H9 (cell line): Measurements from ENCODE around the gene IFNAR2. TPM values are rescaled to one million over a fixed set of nuclear protein-coding genes. Genes with fewer than 3 reads are reported as not detected.

Experiments
- DNase-seq: peaks from one replicate; pipeline ENCODE4 v3.0.0-alpha.2; 2017
- H2AFZ ChIP-seq: one replicate; pipeline ENCODE4 v1.6.1; 2013; ENCODE audit warnings: mild to moderate bottlenecking, low read length, control low read depth, moderate library complexity
- H2AK5ac ChIP-seq: 2 replicates; pipeline ENCODE4 v1.6.1; 2013; ENCODE audit warnings: low read length, control low read depth, mixed read lengths; ENCODE audit not compliant: insufficient read length
- H2BK120ac ChIP-seq: one replicate; pipeline ENCODE4 v1.6.1; 2013; ENCODE audit warnings: low read depth, mild to moderate bottlenecking, low read length, control low read depth, inconsistent platforms; ENCODE audit not compliant: poor library complexity, severe bottlenecking
- H2BK12ac ChIP-seq: 2 replicates; pipeline ENCODE4 v1.6.1; 2013; ENCODE audit warnings: low read length, control low read depth, mixed read lengths, low read depth; ENCODE audit not compliant: insufficient read length
- H2BK15ac ChIP-seq: 2 replicates; pipeline ENCODE4 v1.6.1; 2013; ENCODE audit warnings: low read depth, low read length, control low read depth
- H2BK20ac ChIP-seq: one replicate; pipeline ENCODE4 v1.6.1; 2013; ENCODE audit warnings: low read depth, mild to moderate bottlenecking, low read length, control low read depth, inconsistent platforms; ENCODE audit not compliant: poor library complexity, severe bottlenecking
- H2BK5ac ChIP-seq: 2 replicates; pipeline ENCODE4 v1.6.1; 2013; ENCODE audit warnings: low read length, control low read depth, mixed read lengths; ENCODE audit not compliant: insufficient read length
- H3K14ac ChIP-seq: 2 replicates; pipeline ENCODE4 v1.6.1; 2013; ENCODE audit warnings: low read length, control low read depth; ENCODE audit not compliant: insufficient read depth
- H3K18ac ChIP-seq: 2 replicates; pipeline ENCODE4 v1.6.1; 2013; ENCODE audit warnings: low read depth, mild to moderate bottlenecking, mixed read lengths, low read length, control low read depth; ENCODE audit not compliant: insufficient read length
- H3K23ac ChIP-seq: 2 replicates; pipeline ENCODE4 v1.6.1; 2013; ENCODE audit warnings: low read length, control low read depth, mixed read lengths, low read depth; ENCODE audit not compliant: insufficient read length
- H3K23me2 ChIP-seq: 2 replicates; pipeline ENCODE4 v1.6.1; 2013; ENCODE audit warnings: low read depth, mild to moderate bottlenecking, mixed read lengths, low read length, control low read depth; ENCODE audit not compliant: insufficient read length, poor library complexity, severe bottlenecking
- H3K27ac ChIP-seq: 2 replicates; pipeline ENCODE4 v1.5.1; 2013; ENCODE audit warnings: low read length, control low read depth, mixed read lengths, low read depth; ENCODE audit not compliant: insufficient read length
- H3K27me3 ChIP-seq: 2 replicates; pipeline ENCODE4 v1.6.1; 2013; ENCODE audit warnings: low read length, control low read depth, inconsistent platforms; ENCODE audit not compliant: insufficient read depth
- H3K4ac ChIP-seq: 2 replicates; pipeline ENCODE4 v1.6.1; 2013; ENCODE audit warnings: low read depth, mild to moderate bottlenecking, control low read depth, inconsistent platforms, low read length, moderate library complexity
- H3K4me1 ChIP-seq: 2 replicates; pipeline ENCODE4 v1.6.1; 2013; ENCODE audit warnings: low read length, control low read depth, inconsistent platforms; ENCODE audit not compliant: insufficient read depth
- H3K4me2 ChIP-seq: 2 replicates; pipeline ENCODE4 v1.6.1; 2013; ENCODE audit warnings: low read length, control low read depth, mixed read lengths; ENCODE audit not compliant: insufficient read length, insufficient read depth
- H3K56ac ChIP-seq: 2 replicates; pipeline ENCODE4 v1.6.1; 2013; ENCODE audit warnings: low read depth, mild to moderate bottlenecking, mixed read lengths, low read length, control low read depth; ENCODE audit not compliant: insufficient read length
- H3K79me1 ChIP-seq: 2 replicates; pipeline ENCODE4 v1.6.1; 2013; ENCODE audit warnings: low read depth, mild to moderate bottlenecking, moderate library complexity, low read length, control low read depth, inconsistent platforms; ENCODE audit not compliant: insufficient read depth, poor library complexity, severe bottlenecking
- H3K79me2 ChIP-seq: 2 replicates; pipeline ENCODE4 v1.6.1; 2013; ENCODE audit warnings: low read length, control low read depth, inconsistent platforms; ENCODE audit not compliant: insufficient read depth
- H3K9ac ChIP-seq: 2 replicates; pipeline ENCODE4 v1.6.1; 2013; ENCODE audit warnings: low read length, control low read depth, mixed read lengths; ENCODE audit not compliant: insufficient read length; ENCODE audit errors: extremely low read depth
- H3K9me3 ChIP-seq: one replicate; pipeline ENCODE4 v1.6.1; 2013; ENCODE audit warnings: low read depth, low read length, inconsistent platforms; ENCODE audit not compliant: control insufficient read depth
- H3T11ph ChIP-seq: one replicate; pipeline ENCODE4 v1.6.1; 2013; ENCODE audit warnings: mild to moderate bottlenecking, low read length, control low read depth, inconsistent platforms
- H4K20me1 ChIP-seq: one replicate; pipeline ENCODE4 v1.6.1; 2013; ENCODE audit not compliant: control insufficient read depth, insufficient read length, insufficient read depth
- H4K5ac ChIP-seq: 2 replicates; pipeline ENCODE4 v1.6.1; 2013; ENCODE audit warnings: low read depth, mild to moderate bottlenecking, mixed read lengths, low read length, control low read depth; ENCODE audit not compliant: insufficient read length
- H4K8ac ChIP-seq: replicated peaks from 2 replicates; pipeline ENCODE4 v1.6.1; 2013; ENCODE audit warnings: low read length, control low read depth, mixed read lengths, low read depth; ENCODE audit not compliant: insufficient read length
- H4K91ac ChIP-seq: 2 replicates; pipeline ENCODE4 v1.6.1; 2013; ENCODE audit warnings: low read depth, mild to moderate bottlenecking, moderate library complexity, mixed read lengths, low read length, control low read depth; ENCODE audit not compliant: insufficient read length
- H3K27ac Mint-ChIP-seq, 3 experiments: 2 replicates in 2 of 3; 3 replicates in 1 of 3; pipeline ENCODE4 v1.8.0; 2020 to 2021; ENCODE audit warnings: mixed read lengths in 3 of 3, mild to moderate bottlenecking in 1 of 3, moderate library complexity in 1 of 3
- H3K27me3 Mint-ChIP-seq: 2 replicates; pipeline ENCODE4 v1.8.0; 2021; ENCODE audit warnings: low read depth, mild to moderate bottlenecking, moderate library complexity, mixed read lengths
- H3K36me3 Mint-ChIP-seq, 3 experiments: 2 replicates in 2 of 3; 3 replicates in 1 of 3; pipeline ENCODE4 v1.8.0; 2020 to 2021; ENCODE audit warnings: low read depth in 3 of 3, mixed read lengths in 3 of 3; ENCODE audit not compliant: insufficient read depth in 1 of 3
- H3K4me1 Mint-ChIP-seq, 2 experiments: 2 replicates each; pipeline ENCODE4 v1.8.0; 2020; ENCODE audit warnings: mixed read lengths in 2 of 2
- H3K4me3 Mint-ChIP-seq, 2 experiments: 2 replicates in 1 of 2; 3 replicates in 1 of 2; pipeline ENCODE4 v1.8.0; 2020 to 2021; ENCODE audit warnings: mild to moderate bottlenecking in 2 of 2, mixed read lengths in 2 of 2, moderate library complexity in 1 of 2
- H3K9me3 Mint-ChIP-seq, 2 experiments: 2 replicates in 1 of 2; 3 replicates in 1 of 2; pipeline ENCODE4 v1.8.0; 2020; ENCODE audit warnings: mild to moderate bottlenecking in 2 of 2, mixed read lengths in 2 of 2, moderate library complexity in 1 of 2
- WGBS: extraction: QIAGEN DNeasy Blood & Tissue Kit; methylation state at CpG from one replicate; pipeline ENCODE4 v1.1.7; 2013; ENCODE audit warnings: missing lambda C conversion rate, low lambda C conversion rate, mixed read lengths; ENCODE audit not compliant: insufficient read length; ENCODE audit errors: extremely low coverage; 5-methylcytosine and 5-hydroxymethylcytosine counted together
- total RNA-seq: library from RNA; stranded (reverse); gene quantifications from 2 replicates; pipeline ENCODE4 v1.2.1, GENCODE V29; 2021
- TF ChIP-seq, protein P1 (sequence below): fragments of 200-600 bp; sonication (generic); conservative IDR thresholded peaks from 3 replicates; pipeline ENCODE4 v1.8.0; 2021; ENCODE audit warnings: antibody characterized with exemption, mild to moderate bottlenecking

IFNAR2 gene
- total RNA-seq, 1 experiment from 2014 or later, result 14.4 TPM

DNA sequence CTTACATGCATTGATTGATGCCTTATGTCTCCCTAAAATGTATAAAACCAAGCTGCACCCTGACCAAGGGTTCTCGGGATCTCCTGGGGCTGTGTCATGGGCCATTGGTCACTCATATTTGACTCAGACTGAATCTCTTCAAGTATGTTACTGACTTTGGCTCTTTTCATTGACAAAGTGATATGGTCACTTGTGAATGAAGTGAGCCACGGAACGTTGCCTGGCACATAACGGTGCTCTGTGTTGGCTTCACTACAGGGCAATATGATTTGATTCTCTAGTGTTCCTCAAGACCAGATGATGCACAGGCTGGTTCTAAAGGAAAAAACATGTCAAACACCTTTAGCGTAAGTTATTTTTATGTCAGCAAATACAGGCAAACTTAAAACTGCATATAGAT lies 25.0 kb downstream of the IFNAR2 start:
- TF ChIP-seq, protein P1, sequence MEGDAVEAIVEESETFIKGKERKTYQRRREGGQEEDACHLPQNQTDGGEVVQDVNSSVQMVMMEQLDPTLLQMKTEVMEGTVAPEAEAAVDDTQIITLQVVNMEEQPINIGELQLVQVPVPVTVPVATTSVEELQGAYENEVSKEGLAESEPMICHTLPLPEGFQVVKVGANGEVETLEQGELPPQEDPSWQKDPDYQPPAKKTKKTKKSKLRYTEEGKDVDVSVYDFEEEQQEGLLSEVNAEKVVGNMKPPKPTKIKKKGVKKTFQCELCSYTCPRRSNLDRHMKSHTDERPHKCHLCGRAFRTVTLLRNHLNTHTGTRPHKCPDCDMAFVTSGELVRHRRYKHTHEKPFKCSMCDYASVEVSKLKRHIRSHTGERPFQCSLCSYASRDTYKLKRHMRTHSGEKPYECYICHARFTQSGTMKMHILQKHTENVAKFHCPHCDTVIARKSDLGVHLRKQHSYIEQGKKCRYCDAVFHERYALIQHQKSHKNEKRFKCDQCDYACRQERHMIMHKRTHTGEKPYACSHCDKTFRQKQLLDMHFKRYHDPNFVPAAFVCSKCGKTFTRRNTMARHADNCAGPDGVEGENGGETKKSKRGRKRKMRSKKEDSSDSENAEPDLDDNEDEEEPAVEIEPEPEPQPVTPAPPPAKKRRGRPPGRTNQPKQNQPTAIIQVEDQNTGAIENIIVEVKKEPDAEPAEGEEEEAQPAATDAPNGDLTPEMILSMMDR, result no peak
- Histone ChIP-seq H3K14ac (no peak overlapping the region), H2AFZ (no peak overlapping the region), H2BK120ac (no peak overlapping the region), H3K4ac (no peak overlapping the region), H2BK15ac (no peak overlapping the region), H3K4me2 (no peak overlapping the region), H4K91ac (no peak overlapping the region), H3K9ac (no peak overlapping the region), H3K27ac (no peak overlapping the region), H4K8ac (no peak overlapping the region), H3K23me2 (no peaks in the 10 kb centered on the region), H3K27me3 (no peaks in the 10 kb centered on the region), H2BK20ac (no peak overlapping the region), H3K79me1 (no peaks in the 10 kb centered on the region), H4K20me1 (no peaks in the 10 kb centered on the region), H2AK5ac (no peak overlapping the region), H2BK5ac (no peak overlapping the region), H4K5ac (no peak overlapping the region), H3K79me2 (no peaks in the 10 kb centered on the region), H3K9me3 (no peaks in the 10 kb centered on the region), H3K23ac (no peak overlapping the region), H3K4me1 (no peaks in the 10 kb centered on the region), H3T11ph (no peak overlapping the region), H3K18ac (no peak overlapping the region), H2BK12ac (no peak overlapping the region), H3K56ac (no peak overlapping the region)
- Mint-ChIP-seq H3K36me3 (peaks cover 35 to 82% (median 71%) of the 10 kb centered on the region in 3 experiments), H3K27ac (no peak overlapping the region; a peak in 1 of 7 replicates), H3K27me3 (no peaks in the 10 kb centered on the region), H3K9me3 (peaks cover 7 to 8% of the 10 kb centered on the region in 2 experiments; a peak in 4 of 5 replicates), H3K4me1 (no peaks in the 10 kb centered on the region), H3K4me3 (no peak overlapping the region)
- WGBS, result no CpG with 5 or more reads among the region's 5 CpGs
- DNase-seq, result no peak
